Non-pigmented ciliary epithelial cell (primary cell): ENCODE results near the gene ZFYVE28.
A peak's percentile ranks its signal among the peaks of the same experiment; 100 is the strongest.
"Not testable (repeated sequence)": the region's sequence is repeated elsewhere in the genome, so short reads cannot be mapped to it uniquely, and the experiment has no call there.

Experiments
- DNase-seq: peaks from one replicate; pipeline ENCODE4 v3.0.0-alpha.2; 2010; ENCODE audit warnings: low read depth

ZFYVE28 gene

DNA sequence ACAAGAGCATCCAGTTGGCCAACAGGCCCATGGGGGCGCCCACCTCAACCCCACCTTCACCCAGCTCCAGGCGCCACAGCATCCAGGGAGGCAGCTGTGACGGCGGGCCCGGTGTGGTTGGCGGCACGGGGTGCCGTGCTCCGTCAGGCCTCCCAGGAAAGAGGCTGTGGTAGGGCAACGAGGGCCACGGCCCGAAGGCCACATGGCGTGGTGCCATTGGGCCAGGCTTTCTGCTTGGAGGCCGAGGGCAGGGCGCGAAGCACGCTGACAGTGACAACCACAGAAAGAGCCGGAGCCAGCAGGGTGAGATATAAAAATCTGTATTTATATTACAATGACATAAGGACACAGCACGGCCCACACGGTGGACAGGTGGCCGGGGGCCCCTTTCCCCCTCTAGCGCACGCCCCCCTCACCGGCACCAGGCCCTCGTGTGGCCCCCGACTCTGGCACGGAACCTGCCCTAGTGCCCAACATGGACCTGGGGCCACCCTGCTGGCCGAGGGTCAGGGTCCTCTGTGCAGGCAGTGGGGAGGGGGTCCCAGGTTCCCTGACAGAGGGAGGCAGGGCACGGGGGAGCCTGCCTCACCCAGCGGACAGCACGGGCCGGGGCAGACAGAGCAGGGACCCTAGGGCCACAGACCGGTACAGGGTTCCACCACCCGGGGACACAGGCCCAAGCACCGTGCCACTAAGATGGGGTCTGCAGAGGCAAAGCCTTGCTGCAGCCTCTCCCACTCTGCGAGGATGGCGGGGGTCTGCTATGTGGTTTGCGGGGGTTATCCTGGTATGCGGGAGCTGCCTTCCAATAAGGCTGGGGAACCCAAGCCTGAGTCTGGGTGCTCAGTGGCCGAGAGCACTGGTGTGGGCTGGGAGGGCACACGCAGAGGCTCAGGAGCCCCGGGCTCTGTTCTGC, 171.1 kb downstream of the ZFYVE28 start:
- DNase-seq, result no peak

DNA sequence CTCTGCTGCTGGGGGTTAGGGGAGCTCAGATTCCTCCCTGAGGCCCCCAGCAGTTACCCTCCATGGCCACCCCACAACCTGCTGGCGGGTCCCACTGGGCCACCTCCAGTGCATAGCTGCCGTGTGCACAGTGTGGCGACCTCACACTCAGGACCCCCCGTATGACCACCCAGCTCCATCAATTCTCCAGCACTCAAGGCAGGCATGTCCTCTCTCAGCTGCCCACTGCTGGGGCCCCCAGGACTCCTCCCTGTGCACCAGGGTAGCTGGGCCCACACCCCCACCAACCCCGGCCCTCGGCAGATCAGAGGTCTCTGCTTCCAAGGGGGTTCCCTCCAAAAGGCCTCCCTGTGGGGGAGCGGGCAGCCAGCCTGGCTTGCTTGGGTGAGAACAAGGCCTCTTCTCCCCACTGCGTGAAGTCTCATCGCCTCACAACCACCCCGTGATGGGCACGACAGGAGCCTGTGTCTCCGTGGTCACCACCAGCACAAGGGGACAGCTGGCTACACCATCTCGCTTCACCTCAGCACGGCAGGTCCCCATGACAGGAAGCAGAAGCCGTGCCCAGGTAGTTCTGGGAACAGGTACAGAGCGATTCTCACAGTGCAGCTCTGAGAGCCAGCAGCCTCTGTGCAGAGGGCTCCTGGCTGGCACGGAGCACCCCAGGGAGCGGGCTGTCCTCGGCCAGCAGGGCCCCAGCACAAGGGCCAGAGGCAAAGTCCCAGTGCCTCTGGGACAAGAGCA, 171.9 kb downstream of the ZFYVE28 start:
- no peak for DNase-seq

DNA sequence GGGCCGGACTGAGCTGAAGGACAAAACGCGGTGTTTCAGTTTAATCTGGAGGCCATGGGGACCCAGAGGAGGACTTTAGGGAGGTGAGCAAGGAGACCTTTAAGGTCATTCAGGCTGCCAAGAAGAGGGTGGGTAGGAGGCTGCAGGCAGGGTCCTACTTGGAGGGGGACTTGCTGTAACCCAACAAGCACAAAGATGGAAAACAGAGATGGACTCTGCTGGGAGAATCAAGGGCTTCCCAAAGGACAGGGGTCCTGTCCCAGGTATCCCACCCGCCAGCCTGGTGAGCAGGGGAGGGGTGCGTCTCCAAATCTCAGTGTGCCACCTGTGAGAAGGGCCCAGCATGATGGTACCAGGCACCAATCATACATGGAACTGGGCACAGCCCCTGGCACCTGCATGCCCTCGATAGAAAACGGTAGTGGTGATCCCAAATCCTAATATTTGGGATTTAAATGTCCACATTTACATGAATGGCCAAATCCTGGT, 172.6 kb downstream of the ZFYVE28 start:
- DNase-seq, result no peak

DNA sequence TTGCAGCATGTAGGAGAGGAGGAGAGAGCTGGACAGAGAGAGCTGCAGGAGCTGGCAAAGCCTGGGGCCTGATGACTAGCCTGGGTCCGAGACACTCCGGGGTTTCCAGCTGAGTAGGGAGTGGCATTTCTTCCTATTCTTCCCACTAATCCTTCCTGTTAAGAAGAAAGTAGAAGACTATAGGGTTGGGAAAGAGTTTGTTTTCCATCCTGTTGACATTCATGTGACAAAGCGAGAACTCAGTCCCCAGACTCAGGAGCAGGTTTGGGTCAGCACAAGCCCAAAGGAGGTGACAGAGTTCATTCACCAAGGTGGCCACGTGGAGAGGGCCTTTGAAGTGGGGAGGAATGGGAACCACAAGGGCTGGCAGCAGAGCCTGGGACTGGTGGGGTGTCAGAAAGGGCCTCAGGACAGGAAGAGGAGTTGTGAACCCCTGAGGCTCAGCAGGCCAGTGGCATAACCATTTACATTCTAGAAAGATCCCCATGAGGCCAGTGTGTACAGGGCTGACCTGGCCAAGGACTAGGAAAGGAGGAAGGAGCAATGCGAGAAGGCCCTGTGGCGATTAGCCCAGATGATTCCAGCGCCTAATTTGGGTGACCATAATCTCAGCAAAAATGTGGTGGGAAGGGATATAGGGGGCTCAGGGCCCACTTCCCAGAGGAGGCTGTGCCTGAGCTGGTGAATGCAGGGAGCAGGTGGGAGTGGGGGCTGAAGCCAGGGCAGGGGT, 173.2 kb downstream of the ZFYVE28 start:
- DNase-seq, result no peak

DNA sequence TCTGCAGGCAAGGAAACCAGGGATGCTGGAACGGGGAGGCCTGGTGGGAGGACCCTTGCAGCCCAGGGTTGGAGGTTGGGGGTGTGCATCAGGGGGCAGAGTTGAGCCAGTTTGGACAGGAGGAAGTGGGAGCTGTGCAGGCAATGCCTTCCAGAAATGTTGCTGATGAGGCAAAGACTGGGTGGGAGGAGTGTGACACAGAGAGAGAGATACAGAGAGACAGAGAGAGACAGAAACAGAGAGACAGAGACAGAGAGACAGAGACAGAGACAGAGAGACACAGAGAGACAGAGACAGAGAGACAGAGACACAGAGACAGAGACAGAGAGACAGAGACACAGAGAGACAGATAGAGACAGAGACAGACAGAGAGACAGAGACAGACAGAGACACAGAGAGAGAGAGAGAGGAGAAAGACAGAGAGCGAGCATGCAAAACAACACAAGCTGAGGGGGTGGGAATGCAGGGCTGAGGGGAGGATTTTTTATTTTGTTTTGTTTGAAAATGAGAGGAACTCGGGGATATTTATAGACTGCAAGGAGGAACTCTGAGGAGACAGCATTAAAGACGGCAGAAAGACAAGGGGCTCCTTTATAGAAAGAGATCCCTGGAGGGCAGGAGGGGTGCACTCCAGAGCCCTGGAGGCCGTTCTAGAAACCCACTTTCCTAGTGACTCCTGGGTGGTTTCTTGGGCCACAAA, 174.6 kb downstream of the ZFYVE28 start:
- DNase-seq, result no peak

DNA sequence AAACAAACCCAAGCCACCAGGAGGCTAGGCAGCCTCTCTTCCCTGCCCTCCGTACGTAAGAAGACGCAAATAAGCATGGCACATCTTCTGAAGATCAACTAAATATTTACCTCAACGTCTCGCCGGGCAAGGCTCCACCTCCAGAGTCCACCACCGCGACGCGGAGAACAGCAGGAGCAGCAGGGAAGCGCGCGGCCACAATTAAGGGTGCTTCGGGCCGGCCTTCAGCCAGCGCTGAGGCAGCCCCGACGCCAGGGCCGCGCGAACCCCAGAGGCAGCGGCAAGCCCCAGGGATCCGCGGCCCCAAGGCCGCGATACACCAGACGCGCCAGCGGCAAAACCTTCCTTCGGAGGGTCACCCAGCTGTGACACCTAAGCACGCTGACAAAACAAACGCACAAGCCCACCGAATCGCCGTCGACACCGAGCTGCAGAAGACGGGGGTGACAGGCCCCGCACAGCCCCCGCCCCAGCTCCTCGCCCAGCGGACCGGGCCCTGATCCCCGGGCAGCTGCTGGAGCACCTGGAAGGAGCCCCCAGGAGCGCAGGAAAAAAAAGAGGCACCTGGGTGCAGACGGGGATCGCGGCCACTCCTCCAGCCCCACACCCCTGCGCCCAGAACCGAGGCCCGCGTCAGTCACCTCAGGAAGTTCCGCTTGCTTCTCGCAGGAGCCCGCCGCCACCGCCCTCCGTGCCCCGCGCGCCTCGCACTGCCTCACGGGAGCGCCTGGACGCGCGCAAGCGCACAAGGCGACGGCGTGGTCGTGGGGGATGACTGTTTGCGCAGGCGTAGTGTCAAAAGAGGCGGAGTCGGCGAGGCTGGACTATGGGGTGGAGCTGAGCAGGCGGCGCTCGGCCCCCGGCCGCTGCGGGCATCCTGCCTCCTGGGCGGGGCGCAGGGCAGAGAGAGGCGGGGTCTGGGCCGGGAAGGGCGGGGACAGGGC, 176.8 kb downstream of the ZFYVE28 start, which contains the start of the genes HAUS3 and POLN:
TSS of gene HAUS3 (minus strand) at position 712 of the 944 bp plus-strand sequence. CDS start 1,175 bp downstream, outside the sequence.
TSS of gene POLN (minus strand) at position 712 of the 944 bp plus-strand sequence. CDS start 12,890 bp downstream, outside the sequence.
- peak; percentile 88 for DNase-seq

DNA sequence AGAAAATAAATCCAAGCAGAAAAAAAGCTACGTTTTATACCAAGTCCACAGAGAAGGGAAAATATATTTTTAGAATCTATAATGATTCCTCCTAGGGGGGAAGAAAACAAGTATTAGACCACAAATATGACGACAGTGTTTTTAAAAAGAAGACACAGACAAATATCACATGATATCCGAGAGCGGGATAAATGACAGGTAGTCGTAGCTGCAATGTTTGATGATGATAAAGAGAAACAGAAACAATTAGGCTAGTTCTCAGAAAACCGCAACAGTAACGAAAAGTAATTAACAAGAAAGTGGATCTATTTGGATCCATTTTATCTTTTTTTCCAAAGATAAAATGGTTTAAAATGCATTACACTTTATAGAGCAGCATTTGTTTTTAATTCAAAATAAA, 177.4 kb downstream of the ZFYVE28 start:
- DNase-seq, result no peak

DNA sequence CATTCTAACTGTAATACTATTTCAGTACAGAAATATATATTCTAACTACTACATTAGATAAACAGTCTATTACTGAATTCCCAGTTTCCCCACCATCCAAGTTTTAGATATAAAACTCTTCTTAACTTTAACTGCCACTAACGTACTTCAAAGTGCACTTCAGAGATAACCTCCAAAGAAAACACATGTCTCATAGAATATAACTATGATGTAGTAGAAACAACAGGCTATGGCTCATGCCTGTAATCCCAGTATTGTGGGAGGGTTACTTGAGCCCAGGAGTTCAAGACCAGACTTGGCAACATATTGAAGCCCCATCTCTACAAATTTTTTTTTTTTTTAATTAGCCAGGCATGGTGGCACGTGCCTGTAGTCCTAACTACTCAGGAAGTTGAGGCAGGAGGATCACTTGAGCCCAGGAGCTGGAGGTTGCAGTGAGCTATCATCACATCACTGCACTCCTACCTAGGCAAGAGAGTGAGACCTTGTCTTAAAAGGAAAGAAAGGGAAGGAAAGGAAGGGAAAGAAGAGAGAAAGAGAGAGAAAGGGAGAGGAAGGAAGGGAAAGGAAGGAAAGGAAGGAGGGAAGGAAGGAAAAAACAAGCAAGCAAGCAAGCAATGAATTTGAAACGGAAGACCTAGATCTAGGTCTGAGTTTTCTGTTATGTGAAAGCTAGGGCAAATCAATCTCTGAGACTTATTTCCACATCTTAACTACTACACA, 181.3 kb downstream of the ZFYVE28 start:
- no peak for DNase-seq

DNA sequence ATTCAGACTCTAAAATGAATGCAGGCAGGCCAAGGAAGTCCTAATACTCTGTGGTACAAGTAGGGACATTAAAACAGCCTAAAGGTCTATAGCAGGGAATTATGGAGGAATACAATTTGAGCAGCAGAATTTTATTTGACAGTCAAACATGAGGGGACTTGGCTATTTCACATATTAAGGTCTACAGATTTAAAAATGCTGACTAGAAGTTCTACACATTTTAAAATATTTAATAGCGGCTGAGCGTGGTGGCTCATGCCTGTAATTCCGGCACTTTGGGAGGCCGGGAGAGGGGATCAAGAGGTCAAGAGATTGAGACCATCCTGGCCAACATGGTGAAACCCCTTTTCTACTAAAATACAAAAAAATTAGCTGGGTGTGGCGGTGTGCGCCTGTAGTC, 187.4 kb downstream of the ZFYVE28 start:
- no peak for DNase-seq

DNA sequence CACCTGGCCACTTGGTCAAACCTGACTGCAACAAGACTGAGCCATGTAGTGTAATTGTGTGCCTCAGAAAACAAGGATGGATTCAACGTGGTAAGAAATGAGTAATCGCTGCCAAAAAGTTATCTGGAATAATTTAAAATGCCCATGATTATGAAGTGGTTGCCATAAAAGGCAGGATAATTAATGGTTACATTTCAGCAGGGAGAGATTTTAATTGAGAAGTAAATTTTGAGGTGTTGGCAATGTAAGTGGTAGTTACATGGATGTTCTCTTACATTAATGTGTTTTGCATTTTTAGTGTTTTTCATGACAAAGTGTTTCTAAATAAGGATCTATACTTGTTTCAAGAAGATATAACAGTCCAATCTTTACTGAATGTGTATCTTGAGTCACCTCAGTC, 192.2 kb downstream of the ZFYVE28 start:
- DNase-seq, result no peak

DNA sequence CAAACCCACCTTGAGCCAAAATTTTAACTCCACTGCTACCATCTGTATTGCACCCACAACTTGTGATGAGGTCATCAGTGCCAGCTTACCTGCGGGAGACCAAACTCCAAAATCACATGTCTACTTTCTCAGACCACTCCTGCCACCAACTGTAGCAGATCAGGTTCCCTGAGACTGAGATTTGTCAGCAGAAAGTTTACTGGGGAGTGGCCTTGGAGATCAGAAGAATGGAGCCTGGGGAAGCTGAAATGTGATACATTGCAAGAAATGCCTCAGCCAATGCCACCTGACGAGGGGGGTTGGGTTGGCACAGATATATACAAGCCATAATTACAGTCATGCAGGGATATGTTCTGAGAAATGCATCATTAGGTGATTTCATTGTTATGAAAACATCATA, 195.6 kb downstream of the ZFYVE28 start:
- no peak for DNase-seq

DNA sequence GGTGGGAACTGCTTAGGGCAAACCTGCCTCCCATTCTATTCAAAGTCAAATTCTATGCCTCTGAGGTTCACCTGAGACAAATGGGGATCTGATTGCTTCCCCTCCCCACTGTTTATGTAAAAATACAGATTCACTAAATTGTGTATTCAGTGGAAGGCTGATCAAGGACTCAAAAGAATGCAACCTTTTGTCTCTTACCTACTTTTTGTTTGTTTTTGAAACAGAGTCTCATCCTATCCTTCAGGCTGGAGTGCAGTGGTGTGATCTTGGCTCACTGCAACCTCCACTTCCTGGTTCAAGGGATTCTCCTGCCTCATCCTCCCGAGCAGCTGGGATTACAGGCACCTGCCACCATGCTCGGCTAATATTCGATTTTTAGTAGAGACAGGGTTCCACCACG, 197.1 kb downstream of the ZFYVE28 start:
- DNase-seq, result not testable (repeated sequence)

DNA sequence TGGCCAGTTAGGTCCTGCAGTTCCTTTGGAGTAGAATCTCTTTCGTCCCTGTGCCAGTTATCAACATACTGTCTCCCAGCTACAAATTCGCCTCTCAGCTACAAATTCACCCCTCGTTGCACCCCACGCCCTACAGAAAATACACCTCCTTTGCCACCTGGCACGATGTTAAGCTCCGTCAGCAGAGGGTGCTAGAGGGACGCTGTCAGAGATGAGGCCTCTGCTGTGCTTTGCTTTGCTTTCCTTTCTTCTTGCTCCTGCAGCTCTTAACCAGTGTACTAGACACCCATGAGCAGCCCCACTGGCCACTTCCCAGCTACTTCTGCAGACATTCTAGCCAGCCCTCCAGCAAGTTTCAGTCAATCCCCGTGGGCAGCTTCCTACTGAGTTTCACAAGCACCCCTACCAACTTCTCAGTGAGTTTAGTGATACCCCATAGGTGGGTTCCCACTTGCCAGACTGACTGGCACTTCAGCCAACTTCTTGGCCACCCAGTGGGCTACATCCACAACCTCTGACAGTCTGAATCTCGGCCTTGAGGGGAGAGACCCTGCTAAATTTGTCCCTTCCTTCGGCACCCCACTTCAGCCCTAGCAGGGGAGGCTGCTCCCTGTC, 198.3 kb downstream of the ZFYVE28 start:
- no peak for DNase-seq
